CD4-positive, CD25-positive, alpha-beta regulatory T cell (primary cell): ENCODE data around the gene GFRA4. TPM values are rescaled to one million over a fixed set of nuclear protein-coding genes. Genes with fewer than 3 reads are reported as not detected.

Experiments
- ATAC-seq, 2 donors: fragments of 150-1000 bp; cut with Tn5 transposase; one replicate each; pipeline ENCODE4 v1.10.0; 2021; ENCODE audit warnings: low read depth in 2 of 2, moderate number of reproducible peaks in 2 of 2, moderate library complexity in 1 of 2
- DNase-seq, 3 donors: peaks; one replicate each; pipeline versions ENCODE4 v3.0.0 to v3.0.0-alpha.2; 2012 to 2022; ENCODE audit warnings: mixed read lengths in 1 of 3
- H3K27ac ChIP-seq: one replicate; pipeline ENCODE4 v1.7.0; 2013; ENCODE audit warnings: mild to moderate bottlenecking, low read length; ENCODE audit not compliant: insufficient read depth, poor library complexity, severe bottlenecking
- H3K27me3 ChIP-seq: one replicate; pipeline ENCODE4 v1.7.0; 2013; ENCODE audit warnings: low read length; ENCODE audit not compliant: control insufficient read depth, insufficient read depth
- H3K36me3 ChIP-seq: one replicate; pipeline ENCODE4 v1.7.0; 2013; ENCODE audit warnings: mild to moderate bottlenecking, low read length, moderate library complexity; ENCODE audit not compliant: control insufficient read depth, insufficient read depth
- H3K4me1 ChIP-seq: 2 replicates; pipeline ENCODE4 v1.7.0; 2013; ENCODE audit warnings: mild to moderate bottlenecking, low read length; ENCODE audit not compliant: insufficient read depth, control insufficient read depth, poor library complexity, severe bottlenecking
- H3K4me3 ChIP-seq: one replicate; pipeline ENCODE4 v1.7.0; 2013; ENCODE audit warnings: low read depth, mild to moderate bottlenecking, low read length, moderate library complexity
- H3K9me3 ChIP-seq, 2 experiments: 1 replicate in 1 of 2; 2 replicates in 1 of 2; pipeline ENCODE4 v1.7.0; 2013; ENCODE audit warnings: low read length in 2 of 2, mild to moderate bottlenecking in 1 of 2, moderate library complexity in 1 of 2; ENCODE audit not compliant: control insufficient read depth in 2 of 2
- H3K27ac Mint-ChIP-seq, 3 donors: one replicate each; pipeline ENCODE4 v1.8.0; 2020 to 2022; ENCODE audit warnings: mild to moderate bottlenecking in 3 of 3, mixed read lengths in 3 of 3, moderate library complexity in 2 of 3
- H3K27me3 Mint-ChIP-seq: one replicate; pipeline ENCODE4 v1.8.0; 2022; ENCODE audit warnings: mild to moderate bottlenecking, mixed read lengths
- H3K36me3 Mint-ChIP-seq: one replicate; pipeline ENCODE4 v1.8.0; 2020; ENCODE audit warnings: mixed read lengths
- H3K4me1 Mint-ChIP-seq, 4 donors: one replicate each; pipeline ENCODE4 v1.8.0; 2020 to 2022; ENCODE audit warnings: mixed read lengths in 4 of 4, mild to moderate bottlenecking in 1 of 4
- H3K4me3 Mint-ChIP-seq, 4 donors: one replicate each; pipeline ENCODE4 v1.8.0; 2020 to 2022; ENCODE audit warnings: mild to moderate bottlenecking in 4 of 4, mixed read lengths in 4 of 4, moderate library complexity in 3 of 4
- H3K9me3 Mint-ChIP-seq, 7 donors: one replicate each; pipeline ENCODE4 v1.8.0; 2020 to 2022; ENCODE audit warnings: mixed read lengths in 7 of 7, mild to moderate bottlenecking in 3 of 7, moderate library complexity in 2 of 7
- polyA plus RNA-seq, 4 donors: library from polyadenylated mRNA; unstranded; fragments of 300-500 nt; fragmentation: Illumina TruSeq; gene quantifications; one replicate each; pipeline ENCODE4 v1.2.3, GENCODE V29; 2021
- total RNA-seq: library from RNA; stranded (reverse); gene quantifications from one replicate; pipeline ENCODE4 v1.2.3, GENCODE V29; 2022

GFRA4 gene
- total and polyA plus RNA-seq, 5 donors from 2014 or later = not detected

GRCh38 chr20:3659492-3660261 is 3.5 kb downstream of the GFRA4 start:
- peaks cover 3% of the 10 kb centered on the region for H3K27me3 ChIP-seq

GRCh38 chr20:3658716-3659491 is 4.3 kb downstream of the GFRA4 start:
- Mint-ChIP-seq H3K4me3 (no peak overlapping the region), H3K36me3 (no peaks in the 10 kb centered on the region), H3K9me3 (peaks cover 0 to 1% (median 0%) of the 10 kb centered on the region in 7 donors), H3K27me3 (peaks cover 20% of the 10 kb centered on the region), H3K27ac (no peak overlapping the region), H3K4me1 (peaks cover 0 to 24% (median 6%) of the 10 kb centered on the region in 4 donors)
- ATAC-seq = no peak
- Histone ChIP-seq H3K4me3 (no peak overlapping the region), H3K27ac (no peak overlapping the region), H3K9me3 (no peaks in the 10 kb centered on the region), H3K4me1 (peaks cover 3% of the 10 kb centered on the region), H3K36me3 (no peaks in the 10 kb centered on the region), H3K27me3 (peaks cover 3% of the 10 kb centered on the region)
- peak in 1 of 3 donors; percentile 53 for DNase-seq

More at GRCh38 chr20:3659492-3660261, 3.5 kb downstream of the GFRA4 start:
- no peak overlapping the region for H3K4me3 Mint-ChIP-seq
- peaks cover 0 to 24% (median 6%) of the 10 kb centered on the region in 4 donors for H3K4me1 Mint-ChIP-seq
- no peaks in the 10 kb centered on the region for H3K36me3 ChIP-seq
- no peak overlapping the region for H3K27ac ChIP-seq
- no peaks in the 10 kb centered on the region for H3K9me3 ChIP-seq
- peaks cover 3% of the 10 kb centered on the region for H3K4me1 ChIP-seq
- no peak overlapping the region for H3K27ac Mint-ChIP-seq
- peaks cover 21% of the 10 kb centered on the region for H3K27me3 Mint-ChIP-seq
- no peak for ATAC-seq
- H3K36me3 Mint-ChIP-seq = no peaks in the 10 kb centered on the region
- DNase-seq = no peak
- no peak overlapping the region for H3K4me3 ChIP-seq
- H3K9me3 Mint-ChIP-seq = peaks cover 0 to 1% (median 0%) of the 10 kb centered on the region in 7 donors

DNA sequence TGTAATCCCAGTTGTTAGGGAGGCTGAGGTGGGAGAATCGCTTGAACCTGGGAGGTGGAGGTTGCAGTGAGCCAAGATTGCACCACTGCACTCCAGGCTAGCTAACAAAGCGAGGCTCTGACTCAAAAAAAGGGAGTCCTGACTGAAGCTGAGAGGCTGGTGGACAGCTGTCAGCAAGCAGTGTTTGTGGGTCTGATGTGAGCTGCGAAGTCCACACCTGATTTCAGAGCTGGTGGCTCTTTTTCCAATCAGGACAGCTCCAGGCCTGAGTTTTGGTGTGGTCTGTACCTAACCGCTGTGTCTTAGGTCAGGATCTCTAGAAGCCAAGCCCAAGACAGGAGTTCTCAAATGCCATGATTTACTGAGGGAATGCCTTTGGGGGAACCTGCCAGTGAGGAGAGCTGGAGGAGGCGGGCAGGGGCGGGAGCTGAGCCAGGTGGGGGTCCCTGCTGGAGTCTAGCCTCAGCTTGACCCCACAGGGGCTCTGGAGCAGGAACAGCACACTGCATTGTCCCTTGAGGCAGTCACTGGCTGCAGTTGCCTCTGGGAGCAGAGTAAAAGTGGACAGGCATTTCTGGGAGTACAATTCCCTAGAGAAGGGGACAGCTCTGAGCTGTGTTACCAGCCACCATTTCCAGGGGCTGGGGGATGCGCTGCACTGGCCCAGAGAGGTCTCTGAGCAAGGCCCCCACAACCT is 5.0 kb downstream of the GFRA4 start:
- H3K36me3 Mint-ChIP-seq = no peaks in the 10 kb centered on the region
- DNase-seq (no peak), ATAC-seq (no peak)
- peaks cover 0 to 6% (median 2%) of the 10 kb centered on the region in 7 donors for H3K9me3 Mint-ChIP-seq
- H3K9me3 ChIP-seq = no peaks in the 10 kb centered on the region
- H3K27me3 ChIP-seq = peaks cover 3% of the 10 kb centered on the region
- peaks cover 20% of the 10 kb centered on the region for H3K27me3 Mint-ChIP-seq
- H3K27ac Mint-ChIP-seq = no peak overlapping the region
- no peak overlapping the region for H3K27ac ChIP-seq
- no peaks in the 10 kb centered on the region for H3K36me3 ChIP-seq
- H3K4me1 ChIP-seq = peaks cover 3% of the 10 kb centered on the region
- H3K4me3 ChIP-seq = no peak overlapping the region
- H3K4me3 Mint-ChIP-seq = no peak overlapping the region
- H3K4me1 Mint-ChIP-seq = peaks cover 0 to 30% (median 8%) of the 10 kb centered on the region in 4 donors

DNA sequence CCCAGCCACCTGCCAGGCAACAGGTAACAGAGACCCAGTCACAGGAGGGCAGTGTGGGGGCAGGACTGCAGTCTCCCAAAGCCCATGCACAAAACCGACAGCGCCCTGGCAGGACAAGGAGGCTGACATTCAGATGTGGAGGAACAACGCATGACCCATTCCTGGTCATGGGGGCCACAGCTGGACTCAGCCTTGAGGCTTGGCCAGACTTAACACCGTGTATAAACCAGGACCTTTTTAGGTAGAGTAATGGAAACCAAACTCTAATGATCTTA is 8.1 kb downstream of the GFRA4 start:
- Mint-ChIP-seq H3K27ac (no peak overlapping the region), H3K36me3 (no peaks in the 10 kb centered on the region), H3K4me3 (no peak overlapping the region), H3K27me3 (peaks cover 7% of the 10 kb centered on the region), H3K9me3 (peaks cover 0 to 6% (median 3%) of the 10 kb centered on the region in 7 donors), H3K4me1 (peaks cover 0 to 29% (median 5%) of the 10 kb centered on the region in 4 donors)
- H3K4me1 ChIP-seq = no peaks in the 10 kb centered on the region
- no peaks in the 10 kb centered on the region for H3K9me3 ChIP-seq
- no peak overlapping the region for H3K27ac ChIP-seq
- no peak for DNase-seq
- no peak for ATAC-seq
- no peaks in the 10 kb centered on the region for H3K36me3 ChIP-seq
- H3K4me3 ChIP-seq = no peak overlapping the region
- no peaks in the 10 kb centered on the region for H3K27me3 ChIP-seq

- Mint-ChIP-seq H3K27ac (no peak overlapping the region), H3K4me3 (no peak overlapping the region), H3K9me3 (peaks cover 0 to 6% (median 3%) of the 10 kb centered on the region in 7 donors), H3K36me3 (no peaks in the 10 kb centered on the region), H3K4me1 (peaks cover 0 to 27% (median 5%) of the 10 kb centered on the region in 4 donors), H3K27me3 (peaks cover 3% of the 10 kb centered on the region)
- H3K4me1 ChIP-seq = no peaks in the 10 kb centered on the region
- H3K4me3 ChIP-seq = no peak overlapping the region
- no peaks in the 10 kb centered on the region for H3K36me3 ChIP-seq
- no peaks in the 10 kb centered on the region for H3K9me3 ChIP-seq
- no peaks in the 10 kb centered on the region for H3K27me3 ChIP-seq
- DNase-seq (no peak), ATAC-seq (no peak)
- H3K27ac ChIP-seq = no peak overlapping the region
Observed at GRCh38 chr20:3654326-3655130, 8.7 kb downstream of the GFRA4 start.

DNA sequence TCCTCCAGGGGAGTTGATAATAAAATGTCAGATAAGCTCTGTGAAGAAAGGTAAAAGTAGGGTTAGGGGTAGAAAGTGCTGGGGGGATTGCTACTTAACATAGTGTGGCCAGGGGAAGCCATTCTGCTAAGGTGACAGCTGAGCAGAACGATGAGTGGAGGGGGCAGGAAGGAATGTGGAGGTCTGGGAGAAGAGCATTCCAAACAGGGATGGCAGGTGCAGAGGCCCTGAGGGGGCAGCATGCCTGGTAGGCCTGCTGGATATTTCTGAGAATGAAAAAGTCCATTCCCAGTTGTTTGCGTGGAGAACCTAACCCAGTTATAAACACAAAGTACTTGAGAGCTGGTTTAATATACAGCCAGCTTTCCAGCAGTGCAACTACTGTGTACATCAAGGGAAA is 9.3 kb downstream of the GFRA4 start:
- no peaks in the 10 kb centered on the region for H3K27me3 ChIP-seq
- Mint-ChIP-seq H3K4me3 (peak overlapping the region in 1 of 4 donors; percentile 76), H3K27me3 (no peaks in the 10 kb centered on the region), H3K27ac (no peak overlapping the region), H3K9me3 (peaks cover 0 to 6% (median 3%) of the 10 kb centered on the region in 7 donors), H3K36me3 (peaks cover 4% of the 10 kb centered on the region), H3K4me1 (peaks cover 0 to 23% (median 3%) of the 10 kb centered on the region in 4 donors)
- no peak overlapping the region for H3K27ac ChIP-seq
- H3K36me3 ChIP-seq = peaks cover 2% of the 10 kb centered on the region
- no peaks in the 10 kb centered on the region for H3K9me3 ChIP-seq
- H3K4me3 ChIP-seq = no peak overlapping the region
- ATAC-seq (no peak), DNase-seq (no peak)
- no peaks in the 10 kb centered on the region for H3K4me1 ChIP-seq
